Stimulated activated CD4-positive, alpha-beta T cell treated with anti-CD3 and anti-CD28 coated beads, Interleukin-2, amount 100 ng/mL, for 48 hours (primary cell): ENCODE data around the gene UBR3.
"Not testable (repeated sequence)": the region's sequence is repeated elsewhere in the genome, so short reads cannot be mapped to it uniquely, and the experiment has no call there.

Experiments used
- DNase-seq, 2 donors: peaks; one replicate each; pipeline ENCODE4 v3.0.0-alpha.2; 2020

The UBR3 gene

DNA sequence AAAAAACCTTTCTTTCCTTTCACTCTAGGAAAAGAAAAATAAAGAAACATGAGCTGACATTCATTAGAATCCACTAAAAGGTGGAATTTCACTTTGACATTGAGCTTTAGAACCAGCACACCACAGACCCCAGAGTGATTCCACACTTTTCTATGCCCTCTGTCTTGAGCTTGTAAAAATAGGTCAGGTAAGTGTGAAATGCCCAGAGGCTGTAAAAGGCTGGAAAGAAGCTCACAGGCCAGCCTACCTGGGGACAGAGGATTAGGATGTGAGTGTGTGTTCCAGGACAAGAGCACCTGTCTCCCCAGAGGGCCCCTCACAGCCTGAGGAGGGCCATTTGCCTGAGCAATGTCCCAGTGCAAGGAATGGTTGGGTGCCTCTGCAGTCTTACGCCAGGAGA is 294.4 kb downstream of the UBR3 start:
- DNase-seq, result no peak

DNA sequence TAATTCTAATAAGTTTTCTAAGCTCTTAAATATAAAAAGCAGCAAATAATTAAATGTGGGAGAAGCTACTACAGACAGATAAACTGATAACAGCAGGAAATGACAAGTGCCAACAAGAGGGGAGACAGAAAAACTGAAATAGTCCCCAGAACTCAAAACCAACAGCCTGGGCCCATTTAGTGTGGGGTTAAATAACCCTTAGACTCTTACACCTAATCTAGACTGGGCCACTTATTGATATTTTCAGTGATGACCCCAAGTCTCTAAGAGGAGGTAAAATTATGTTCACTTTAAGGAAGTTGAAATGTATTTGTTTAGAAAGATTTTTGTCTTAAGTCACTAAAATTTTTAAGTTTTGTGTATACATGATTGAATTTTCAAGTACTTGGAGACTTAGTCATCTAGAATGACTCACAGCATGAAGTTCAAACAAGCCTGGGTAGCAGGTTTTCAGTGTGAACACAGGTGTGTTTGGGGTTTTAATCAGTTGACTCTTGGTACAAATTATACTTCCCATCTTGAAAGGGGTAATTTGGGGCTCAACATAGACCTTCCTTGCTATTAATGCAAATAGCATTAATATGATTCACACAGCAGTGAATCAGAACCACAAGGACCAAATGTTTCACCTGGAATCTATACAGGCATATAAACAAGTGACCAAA is 295.8 kb downstream of the UBR3 start:
- DNase-seq, result no peak

DNA sequence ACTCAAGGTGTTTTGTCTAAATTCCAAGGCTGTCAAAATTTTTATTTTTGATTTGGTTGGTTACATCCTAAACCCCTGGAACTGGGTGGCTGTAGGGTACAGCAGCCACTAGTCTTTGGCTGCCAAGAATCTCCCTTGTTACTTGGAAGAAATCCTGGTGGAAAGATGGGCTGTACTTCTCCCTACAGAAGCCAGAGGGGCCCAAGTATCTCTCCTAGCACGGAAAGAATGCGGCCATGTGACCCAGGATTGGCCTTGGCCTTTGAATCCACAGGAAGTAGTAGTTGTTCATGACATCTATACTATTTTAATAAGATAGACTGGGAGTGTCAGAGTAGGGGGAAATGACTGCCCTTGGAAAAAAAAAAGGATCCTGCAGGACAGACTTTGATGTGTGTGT is 296.3 kb downstream of the UBR3 start:
- no peak for DNase-seq

DNA sequence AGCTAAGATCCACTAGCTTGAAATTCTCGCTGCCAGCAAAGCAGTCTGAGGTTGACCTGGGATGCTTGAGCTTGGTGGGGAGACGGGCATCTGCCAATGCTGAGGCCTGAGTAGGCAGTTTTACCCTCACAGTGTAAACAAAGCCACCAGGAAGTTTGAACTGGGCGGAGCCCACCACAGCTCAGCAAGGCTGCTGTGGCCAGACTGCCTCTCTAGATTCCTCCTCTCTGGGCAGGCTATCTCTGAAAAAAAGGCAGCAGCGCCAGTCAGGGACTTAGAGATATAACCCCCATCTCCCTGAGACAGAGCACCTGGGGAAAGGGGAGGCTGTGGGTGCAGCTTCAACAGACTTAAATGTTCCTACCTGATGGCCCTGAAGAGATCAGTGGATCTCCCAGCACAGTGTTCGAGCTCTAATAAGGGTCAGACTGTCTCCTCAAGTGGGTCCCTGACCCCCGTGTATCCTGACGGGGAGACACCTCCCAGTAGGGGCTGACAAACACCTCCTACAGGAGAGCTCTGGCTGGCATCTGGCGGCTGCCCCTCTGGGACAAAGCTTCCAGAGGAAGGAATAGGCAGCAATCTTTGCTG is 299.0 kb downstream of the UBR3 start:
- not testable (repeated sequence) for DNase-seq
